Nephron (organoid): Measurements from ENCODE around the gene PRSS33.
A peak's percentile ranks its signal among the peaks of the same experiment; 100 is the strongest.

Experiments used
- H3K27ac Mint-ChIP-seq, 3 experiments: 2 replicates each; pipeline ENCODE4 v1.8.0; 2020; ENCODE audit warnings: mixed read lengths in 3 of 3, mild to moderate bottlenecking in 2 of 3, moderate library complexity in 1 of 3
- H3K27me3 Mint-ChIP-seq: 2 replicates; pipeline ENCODE4 v1.8.0; 2021; ENCODE audit warnings: low read depth, mild to moderate bottlenecking, moderate library complexity, mixed read lengths
- H3K36me3 Mint-ChIP-seq: 2 replicates; pipeline ENCODE4 v1.8.0; 2020; ENCODE audit warnings: low read depth, mixed read lengths
- H3K4me1 Mint-ChIP-seq: 2 replicates; pipeline ENCODE4 v1.8.0; 2020; ENCODE audit warnings: mixed read lengths
- H3K4me3 Mint-ChIP-seq, 3 experiments: 2 replicates each; pipeline ENCODE4 v1.8.0; 2020; ENCODE audit warnings: mild to moderate bottlenecking in 3 of 3, mixed read lengths in 3 of 3, moderate library complexity in 2 of 3
- H3K9me3 Mint-ChIP-seq: 2 replicates; pipeline ENCODE4 v1.8.0; 2020; ENCODE audit warnings: mixed read lengths
- TF ChIP-seq, protein P1 (sequence below), 3 experiments: fragments of 200-600 bp; sonication (generic); IDR thresholded peaks; one replicate each; pipeline ENCODE4 v1.5.0; 2021; ENCODE audit warnings: antibody characterized with exemption in 3 of 3; ENCODE audit not compliant: unreplicated experiment in 3 of 3

The PRSS33 gene

DNA sequence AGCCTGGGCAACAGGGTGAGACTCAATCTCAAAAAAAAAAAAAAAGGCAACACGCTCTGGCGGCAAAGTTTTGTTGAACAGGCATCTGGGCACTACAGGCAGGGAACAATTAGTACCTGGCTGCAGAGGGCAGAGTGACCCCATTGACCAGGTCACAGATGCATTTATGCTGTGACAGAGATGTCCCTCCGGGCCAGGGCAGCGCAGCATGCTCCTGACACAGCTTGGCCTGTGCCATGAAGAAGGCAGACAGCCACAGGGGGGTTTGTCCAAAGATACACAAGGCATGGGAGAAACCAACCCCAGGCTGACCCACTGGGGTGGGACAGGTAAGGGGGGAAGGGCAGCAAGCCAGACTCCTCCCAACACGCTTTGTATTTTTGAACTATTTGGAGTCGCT lies 42.6 kb downstream of the PRSS33 start:
- Mint-ChIP-seq H3K4me3 (no peak overlapping the region), H3K27ac (no peak overlapping the region), H3K9me3 (no peaks in the 10 kb centered on the region), H3K36me3 (peaks cover 3% of the 10 kb centered on the region), H3K27me3 (peaks cover 3% of the 10 kb centered on the region), H3K4me1 (peaks cover 4% of the 10 kb centered on the region)
- TF ChIP-seq, protein P1, sequence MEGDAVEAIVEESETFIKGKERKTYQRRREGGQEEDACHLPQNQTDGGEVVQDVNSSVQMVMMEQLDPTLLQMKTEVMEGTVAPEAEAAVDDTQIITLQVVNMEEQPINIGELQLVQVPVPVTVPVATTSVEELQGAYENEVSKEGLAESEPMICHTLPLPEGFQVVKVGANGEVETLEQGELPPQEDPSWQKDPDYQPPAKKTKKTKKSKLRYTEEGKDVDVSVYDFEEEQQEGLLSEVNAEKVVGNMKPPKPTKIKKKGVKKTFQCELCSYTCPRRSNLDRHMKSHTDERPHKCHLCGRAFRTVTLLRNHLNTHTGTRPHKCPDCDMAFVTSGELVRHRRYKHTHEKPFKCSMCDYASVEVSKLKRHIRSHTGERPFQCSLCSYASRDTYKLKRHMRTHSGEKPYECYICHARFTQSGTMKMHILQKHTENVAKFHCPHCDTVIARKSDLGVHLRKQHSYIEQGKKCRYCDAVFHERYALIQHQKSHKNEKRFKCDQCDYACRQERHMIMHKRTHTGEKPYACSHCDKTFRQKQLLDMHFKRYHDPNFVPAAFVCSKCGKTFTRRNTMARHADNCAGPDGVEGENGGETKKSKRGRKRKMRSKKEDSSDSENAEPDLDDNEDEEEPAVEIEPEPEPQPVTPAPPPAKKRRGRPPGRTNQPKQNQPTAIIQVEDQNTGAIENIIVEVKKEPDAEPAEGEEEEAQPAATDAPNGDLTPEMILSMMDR (IDR thresholded peaks at IDR 0.05; ENCODE audit: unreplicated experiment in 3 of 3) = no peak

DNA sequence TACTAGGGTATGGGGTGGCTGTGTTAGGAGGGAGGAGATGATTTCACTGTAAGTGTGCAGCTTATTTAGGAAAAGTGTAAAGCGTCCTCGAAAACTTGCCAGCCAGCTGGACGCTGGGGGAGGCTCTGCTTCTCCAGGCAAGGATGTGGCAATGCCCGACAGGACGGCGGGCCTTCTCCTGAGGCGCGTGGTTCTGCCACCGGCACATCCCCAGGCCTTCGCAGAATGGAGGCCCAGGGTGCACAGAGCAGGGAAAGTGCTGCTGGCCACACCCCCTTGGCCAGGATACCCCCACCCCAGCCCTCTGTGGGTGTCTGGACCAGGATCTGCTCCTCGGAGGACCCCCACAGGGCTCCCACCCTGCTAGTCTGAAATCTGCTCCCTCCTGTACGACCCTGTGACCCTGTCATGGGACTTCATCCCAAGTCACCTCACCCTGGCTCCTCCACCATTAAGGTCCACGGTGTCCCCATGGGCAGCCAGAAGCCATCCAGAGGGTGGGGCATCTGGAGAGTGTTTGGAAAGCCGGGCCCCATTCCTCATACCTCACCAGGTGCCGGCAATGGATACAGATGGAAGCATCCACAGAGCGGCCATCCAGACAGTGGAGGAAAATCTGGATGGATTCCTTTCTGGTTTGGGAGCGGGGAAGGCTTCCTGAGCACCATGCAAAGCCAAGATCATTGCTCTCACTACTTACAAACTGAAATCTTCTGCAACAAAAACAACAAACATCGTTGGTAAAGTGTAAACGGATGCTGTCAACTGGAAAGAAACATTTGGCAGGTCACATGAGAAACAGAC lies 44.2 kb downstream of the PRSS33 start:
- Mint-ChIP-seq H3K27ac (no peak overlapping the region), H3K4me3 (peak overlapping the region in 1 of 3 experiments; percentile 14), H3K9me3 (no peaks in the 10 kb centered on the region), H3K36me3 (no peaks in the 10 kb centered on the region), H3K27me3 (peaks cover 3% of the 10 kb centered on the region), H3K4me1 (no peaks in the 10 kb centered on the region)
- TF ChIP-seq, protein P1 (IDR thresholded peaks at IDR 0.05; ENCODE audit: unreplicated experiment in 3 of 3) = no peak

DNA sequence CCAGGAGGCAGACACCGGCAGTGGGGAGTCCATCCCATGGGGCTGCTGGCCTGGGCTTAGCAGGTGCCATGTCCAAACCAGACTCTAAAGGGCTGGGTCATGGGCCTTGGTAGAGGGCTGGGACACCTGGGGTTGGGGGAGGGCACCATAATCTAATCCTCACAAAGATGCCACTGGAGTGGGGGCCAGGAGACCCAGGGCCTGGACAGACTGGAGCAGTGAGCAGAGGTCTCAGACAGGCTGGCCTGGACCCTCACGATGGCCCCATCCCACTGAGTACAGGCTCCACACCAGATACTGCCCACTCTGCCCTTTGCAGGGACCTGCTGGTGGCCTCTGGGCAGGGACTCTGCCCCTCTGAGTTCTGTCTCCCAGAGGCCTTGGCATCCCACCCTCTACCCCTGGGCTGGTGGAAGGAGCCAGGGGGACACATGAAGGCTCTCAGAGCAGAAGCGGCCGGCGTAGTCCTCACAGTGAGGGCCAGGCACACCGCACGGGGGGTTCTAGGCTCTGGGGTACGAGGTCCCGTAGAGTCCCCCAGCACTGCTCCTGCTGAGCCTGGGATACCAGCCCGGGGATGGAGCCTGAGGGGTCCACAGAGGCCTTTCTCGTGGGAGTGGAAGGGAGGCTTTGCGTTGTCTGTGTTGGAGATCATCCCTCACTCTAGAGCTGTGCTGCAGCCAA lies 44.9 kb downstream of the PRSS33 start:
- Mint-ChIP-seq H3K27ac (no peak overlapping the region), H3K4me3 (no peak overlapping the region), H3K4me1 (no peaks in the 10 kb centered on the region), H3K27me3 (peaks cover 3% of the 10 kb centered on the region), H3K36me3 (no peaks in the 10 kb centered on the region), H3K9me3 (no peaks in the 10 kb centered on the region)
- TF ChIP-seq, protein P1 (IDR thresholded peaks at IDR 0.05; ENCODE audit: unreplicated experiment in 3 of 3) = no peak

DNA sequence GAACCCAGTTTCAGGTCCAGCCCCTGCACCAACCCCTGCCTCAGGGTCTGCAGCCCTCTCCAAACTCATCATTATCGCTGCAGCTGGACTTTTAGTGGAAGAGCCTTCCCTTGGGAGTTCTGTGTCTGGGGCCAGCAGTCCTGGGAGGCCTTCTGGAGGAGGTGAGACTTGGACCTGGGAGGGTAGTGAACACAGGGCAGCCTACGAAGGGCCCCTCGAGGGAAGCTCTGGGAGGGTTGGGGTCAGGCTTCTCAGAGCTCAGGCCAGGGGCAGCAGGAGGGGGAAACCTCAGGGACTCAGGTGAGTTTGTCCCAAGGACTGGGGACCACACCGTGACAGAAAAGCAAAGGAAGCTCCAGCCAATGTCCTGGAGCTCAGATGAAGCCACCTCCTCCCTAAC lies 46.2 kb downstream of the PRSS33 start:
- H3K27ac Mint-ChIP-seq = no peak overlapping the region
- no peaks in the 10 kb centered on the region for H3K9me3 Mint-ChIP-seq
- H3K4me3 Mint-ChIP-seq = no peak overlapping the region
- peaks cover 3% of the 10 kb centered on the region for H3K27me3 Mint-ChIP-seq
- TF ChIP-seq, protein P1 (IDR thresholded peaks at IDR 0.05; ENCODE audit: unreplicated experiment in 3 of 3) = no peak
- H3K36me3 Mint-ChIP-seq = no peaks in the 10 kb centered on the region
- no peaks in the 10 kb centered on the region for H3K4me1 Mint-ChIP-seq

DNA sequence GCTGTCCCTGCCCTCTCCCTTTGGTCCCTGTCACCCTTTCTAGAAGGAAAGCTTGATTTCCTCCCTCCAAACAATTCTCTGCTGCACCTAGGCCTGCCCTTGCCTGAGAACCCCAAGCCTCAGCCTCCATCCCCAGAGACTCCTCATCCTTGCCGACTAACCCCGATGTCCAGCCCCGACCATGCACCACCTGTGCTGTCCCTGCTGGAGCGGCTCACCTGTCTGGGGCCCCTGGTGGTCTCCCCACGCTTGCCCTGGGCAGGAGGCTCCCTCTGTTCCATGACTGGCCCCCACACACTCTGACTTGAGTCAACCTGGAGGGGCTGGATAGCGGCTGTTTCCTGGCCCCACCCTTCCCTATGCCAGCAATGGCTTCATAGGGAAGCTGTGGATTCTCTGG lies 46.9 kb downstream of the PRSS33 start:
- TF ChIP-seq, protein P1 (IDR thresholded peaks at IDR 0.05; ENCODE audit: unreplicated experiment in 3 of 3) = no peak
- H3K9me3 Mint-ChIP-seq = no peaks in the 10 kb centered on the region
- H3K4me1 Mint-ChIP-seq = no peaks in the 10 kb centered on the region
- no peaks in the 10 kb centered on the region for H3K36me3 Mint-ChIP-seq
- H3K4me3 Mint-ChIP-seq = peak overlapping the region in 1 of 3 experiments; percentile 29
- H3K27me3 Mint-ChIP-seq = peaks cover 3% of the 10 kb centered on the region
- H3K27ac Mint-ChIP-seq = peak overlapping the region in 1 of 3 experiments; percentile 33
